A673 (cell line): ENCODE measurements around the gene MAP3K5.

Source experiments
- EZH2 ChIP-seq: fragments of 200-600 bp; sonication (generic); IDR thresholded peaks from 2 replicates; pipeline ENCODE4 v1.6.1; 2017; ENCODE audit warnings: borderline replicate concordance, low read depth, mild to moderate bottlenecking, mixed read lengths, antibody characterized with exemption, low read length; ENCODE audit not compliant: poor library complexity, severe bottlenecking
- TF ChIP-seq, protein P1 (sequence below): fragments of 300-800, 200-600 bp; sonication (generic); conservative IDR thresholded peaks from 2 replicates; pipeline ENCODE4 v1.5.1; 2017; ENCODE audit warnings: low read depth, mild to moderate bottlenecking, antibody characterized with exemption, low read length, moderate library complexity, mixed read lengths

- TF ChIP-seq, protein P1, sequence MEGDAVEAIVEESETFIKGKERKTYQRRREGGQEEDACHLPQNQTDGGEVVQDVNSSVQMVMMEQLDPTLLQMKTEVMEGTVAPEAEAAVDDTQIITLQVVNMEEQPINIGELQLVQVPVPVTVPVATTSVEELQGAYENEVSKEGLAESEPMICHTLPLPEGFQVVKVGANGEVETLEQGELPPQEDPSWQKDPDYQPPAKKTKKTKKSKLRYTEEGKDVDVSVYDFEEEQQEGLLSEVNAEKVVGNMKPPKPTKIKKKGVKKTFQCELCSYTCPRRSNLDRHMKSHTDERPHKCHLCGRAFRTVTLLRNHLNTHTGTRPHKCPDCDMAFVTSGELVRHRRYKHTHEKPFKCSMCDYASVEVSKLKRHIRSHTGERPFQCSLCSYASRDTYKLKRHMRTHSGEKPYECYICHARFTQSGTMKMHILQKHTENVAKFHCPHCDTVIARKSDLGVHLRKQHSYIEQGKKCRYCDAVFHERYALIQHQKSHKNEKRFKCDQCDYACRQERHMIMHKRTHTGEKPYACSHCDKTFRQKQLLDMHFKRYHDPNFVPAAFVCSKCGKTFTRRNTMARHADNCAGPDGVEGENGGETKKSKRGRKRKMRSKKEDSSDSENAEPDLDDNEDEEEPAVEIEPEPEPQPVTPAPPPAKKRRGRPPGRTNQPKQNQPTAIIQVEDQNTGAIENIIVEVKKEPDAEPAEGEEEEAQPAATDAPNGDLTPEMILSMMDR, result no peak
- no peak for TF ChIP-seq EZH2
Measured at GRCh38 chr6:136831873-136832562, 39.7 kb upstream of the MAP3K5 start.
